HepG2 (cell line): ENCODE measurements around the gene ADAMTS12. TPM values are rescaled to one million over a fixed set of nuclear protein-coding genes. Genes with fewer than 3 reads are reported as not detected.

Source experiments
- ATAC-seq: fragments of 200-7000 bp; cut with Tn5 transposase; 3 replicates; pipeline ENCODE4 v1.9.1; 2020; ENCODE audit warnings: mild to moderate bottlenecking, moderate library complexity
- BruUV-seq: library from RNA; stranded (reverse); fragments of 400-500 nt; replicated peaks from 2 replicates; lab custom pipeline; 2021; lab: Mats Ljungman, UMichigan
- CTCF ChIA-PET: fragments of 300-600 bp; formaldehyde crosslinking; extraction: SDS; loops from one replicate; lab custom pipeline; 2021; ENCODE audit warnings: low total read pairs, inconsistent platforms, low intra/inter-chr PET ratio; lab: Yijun Ruan, JAX
- POLR2A ChIA-PET: fragments of 350-600 bp; sonication (Branson Sonifier 250); formaldehyde crosslinking; loops from one replicate; lab custom pipeline; 2020; ENCODE audit warnings: antibody characterized with exemption, inconsistent platforms; lab: Yijun Ruan, JAX
- DNase-seq: peaks from one replicate; pipeline ENCODE4 v3.0.0-alpha.2; 2015; ENCODE audit warnings: low spot score
- FAIRE-seq: peaks from 3 replicates; lab custom pipeline; 2011; peaks lifted over from hg19 to GRCh38; lab: Jason Lieb, UNC
- H2AFZ ChIP-seq: one replicate; pipeline ENCODE4 v1.6.1; 2011; ENCODE audit warnings: low read length, inconsistent platforms
- H3K27ac ChIP-seq: fragments of 300-600 bp; 3 replicates; pipeline ENCODE4 v1.8.0; 2011; ENCODE audit warnings: mixed run types, mild to moderate bottlenecking, mixed read lengths, low read length, inconsistent platforms; ENCODE audit not compliant: insufficient read depth; ENCODE audit errors: extremely low read length
- H3K27me3 ChIP-seq, 2 experiments: fragments of 200-600 bp in 1 of 2; 2 replicates in 1 of 2; 3 replicates in 1 of 2; pipeline versions ENCODE4 v1.6.0 to v1.8.0; 2011; ENCODE audit warnings: low read length in 2 of 2, mild to moderate bottlenecking in 2 of 2, moderate library complexity in 2 of 2, inconsistent platforms in 1 of 2; ENCODE audit not compliant: insufficient read depth in 2 of 2, control insufficient read depth in 1 of 2
- H3K36me3 ChIP-seq, 2 experiments: fragments of 200-600 bp in 1 of 2; replicated peaks in 1 of 2; 2 replicates in 1 of 2; 3 replicates in 1 of 2; pipeline versions ENCODE4 v1.5.1 to v1.8.0; 2011; ENCODE audit warnings: low read length in 2 of 2, inconsistent platforms in 1 of 2; ENCODE audit not compliant: insufficient read depth in 2 of 2, control insufficient read depth in 1 of 2
- H3K4me1 ChIP-seq: 2 replicates; pipeline ENCODE4 v1.5.1; 2012; ENCODE audit warnings: low read length, inconsistent platforms; ENCODE audit not compliant: insufficient read depth
- H3K4me2 ChIP-seq: 2 replicates; pipeline ENCODE4 v1.6.0; 2011; ENCODE audit warnings: low read depth, low read length, inconsistent platforms
- H3K4me3 ChIP-seq, 3 experiments: fragments of 200-600 bp in 1 of 3; sonication (generic), shearing (Covaris generic) in 1 of 3; replicated peaks in 1 of 3; 2 replicates each; pipeline ENCODE4 v1.5.1; 2011 to 2016; ENCODE audit warnings: low read length in 3 of 3, inconsistent platforms in 2 of 3, low read depth in 2 of 3, mild to moderate bottlenecking in 2 of 3, control low read depth in 1 of 3, mixed read lengths in 1 of 3; ENCODE audit not compliant: insufficient read depth in 1 of 3
- H3K79me2 ChIP-seq: one replicate; pipeline ENCODE4 v1.6.1; 2011; ENCODE audit warnings: low read length, inconsistent platforms; ENCODE audit not compliant: insufficient read depth
- H3K9ac ChIP-seq: 2 replicates; pipeline ENCODE4 v1.6.0; 2011; ENCODE audit warnings: mild to moderate bottlenecking, low read depth, low read length, inconsistent platforms; ENCODE audit not compliant: insufficient read depth
- H3K9me3 ChIP-seq: 2 replicates; pipeline ENCODE4 v1.5.1; 2012; ENCODE audit warnings: mild to moderate bottlenecking, low read length
- H4K20me1 ChIP-seq: 2 replicates; pipeline ENCODE4 v1.6.0; 2011; ENCODE audit warnings: inconsistent platforms, mild to moderate bottlenecking, low read length, moderate library complexity; ENCODE audit not compliant: insufficient read depth
- CSRNP1 ChIP-seq: sonication (generic); formaldehyde crosslinking; IDR thresholded peaks from 2 replicates; pipeline ENCODE4 v1.8.1; 2023; ENCODE audit warnings: mild to moderate bottlenecking, missing genetic modification reagents
- NFKB2 ChIP-seq: sonication (generic); formaldehyde crosslinking; IDR thresholded peaks from 2 replicates; pipeline ENCODE4 v1.4.0; 2020; ENCODE audit warnings: missing genetic modification reagents, borderline replicate concordance
- ZMYM2 ChIP-seq: sonication (generic); formaldehyde crosslinking; IDR thresholded peaks from 2 replicates; pipeline ENCODE4 v1.8.0; 2022; ENCODE audit warnings: mild to moderate bottlenecking, missing genetic modification reagents
- ZNF143 ChIP-seq: sonication (generic); formaldehyde crosslinking; IDR thresholded peaks from 2 replicates; pipeline ENCODE4 v1.4.0; 2020; ENCODE audit warnings: missing genetic modification reagents
- ZNF432 ChIP-seq: sonication (generic); formaldehyde crosslinking; IDR thresholded peaks from 2 replicates; pipeline ENCODE4 v1.5.0; 2020; ENCODE audit warnings: missing genetic modification reagents, mild to moderate bottlenecking, borderline replicate concordance
- ZNF639 ChIP-seq: conservative IDR thresholded peaks from 2 replicates; pipeline ENCODE4 v1.6.1; 2018; ENCODE audit warnings: missing genetic modification reagents
- WGBS: methylation state at CpG from one replicate; pipeline ENCODE4 v1.1.6; 2017; ENCODE audit warnings: low lambda C conversion rate; 5-methylcytosine and 5-hydroxymethylcytosine counted together
- in situ Hi-C: cut with HindIII; loops from 2 replicates; pipeline ENCODE4 v1.10.0; 2017; ENCODE audit warnings: low pct_unique_long_range_greater_than_20kb; ENCODE audit not compliant: extremely low pct_ligation_motif_present
- intact Hi-C: fragments of 100-400 bp; cut with micrococcal nuclease; formaldehyde crosslinking; loops from one replicate; pipeline ENCODE4 v1.10.0; 2022; ENCODE audit not compliant: unreplicated experiment
- polyA plus RNA-seq, 8 experiments: library from polyadenylated mRNA; depleted of rRNA in 3 of 8; stranded (reverse) in 7 of 8; unstranded in 1 of 8; fragments of >200 nt; fragmentation: Illumina TruSeq in 4 of 8; extraction: Trizol in 4 of 8; gene quantifications; 2 replicates each; pipeline versions ENCODE4 v1.2.1 to v1.2.3, GENCODE V29; 2011 to 2016; ENCODE audit warnings: low read depth in 4 of 8, missing spikeins in 1 of 8, mixed read lengths in 1 of 8; ENCODE audit not compliant: insufficient read depth in 1 of 8
- total RNA-seq, 5 experiments: library from RNA; depleted of rRNA; stranded (reverse); fragments of >200 nt; fragmentation: Illumina TruSeq; extraction: Trizol; gene quantifications; 2 replicates each; pipeline ENCODE4 v1.2.3, GENCODE V29; 2016; ENCODE audit warnings: low read depth in 1 of 5
- TF ChIP-seq, protein P1 (sequence below): sonication (generic); formaldehyde crosslinking; IDR thresholded peaks from 2 replicates; pipeline ENCODE4 v1.8.1; 2023; ENCODE audit warnings: mild to moderate bottlenecking, moderate library complexity, missing genetic modification reagents
- TF ChIP-seq, protein P2 (sequence below): sonication (generic); formaldehyde crosslinking; IDR thresholded peaks from 2 replicates; pipeline ENCODE4 v1.4.0; 2020; ENCODE audit warnings: missing genetic modification reagents, mild to moderate bottlenecking, borderline replicate concordance

ADAMTS12 gene
- total and polyA plus RNA-seq, 2 of the 13 experiments (the other 11 are each of a cell fraction or from before 2014, with no cell fraction given), result 0.03 TPM; not detected in 1

GRCh38 chr5:33832404-33833236 lies 59.2 kb downstream of the ADAMTS12 start:
- Histone ChIP-seq H3K27ac (no peak overlapping the region), H3K4me3 (no peak overlapping the region), H3K27me3 (no peaks in the 10 kb centered on the region), H3K4me2 (no peak overlapping the region), H4K20me1 (no peaks in the 10 kb centered on the region), H2AFZ (no peak overlapping the region), H3K79me2 (no peaks in the 10 kb centered on the region), H3K9me3 (no peaks in the 10 kb centered on the region), H3K36me3 (no peaks in the 10 kb centered on the region), H3K9ac (no peak overlapping the region), H3K4me1 (no peaks in the 10 kb centered on the region)
- in situ Hi-C loops, result no loop called here
- DNase-seq, result no peak
- ATAC-seq, result no peak
- BruUV-seq, result no TSS peak
- POLR2A ChIA-PET, result no interaction called here
- TF ChIP-seq ZNF639 (CRISPR knock-in tag) (no peak), NFKB2 (CRISPR knock-in tag) (no peak), ZNF143 (CRISPR knock-in tag) (no peak), ZMYM2 (CRISPR knock-in tag) (no peak), ZNF432 (CRISPR knock-in tag) (no peak), CSRNP1 (CRISPR knock-in tag) (no peak)
- TF ChIP-seq, protein P1, sequence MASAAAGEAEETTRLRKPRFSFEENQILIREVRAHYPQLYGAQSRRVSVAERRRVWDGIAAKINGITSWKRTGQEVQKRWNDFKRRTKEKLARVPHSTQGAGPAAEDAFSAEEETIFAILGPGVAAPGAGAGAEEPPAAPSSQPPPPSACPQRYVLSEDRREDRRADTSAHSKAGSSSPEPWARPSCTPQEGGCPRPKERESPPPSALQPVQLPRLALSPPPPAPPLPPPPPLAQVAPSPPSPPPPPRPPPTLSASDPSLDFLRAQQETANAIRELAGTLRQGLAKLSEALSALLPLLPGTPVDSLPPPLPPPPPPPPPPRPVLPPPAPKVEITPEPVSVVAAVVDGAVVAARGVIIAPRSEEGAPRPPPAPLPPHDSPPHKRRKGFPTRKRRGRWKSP, result no peak
- TF ChIP-seq, protein P2, sequence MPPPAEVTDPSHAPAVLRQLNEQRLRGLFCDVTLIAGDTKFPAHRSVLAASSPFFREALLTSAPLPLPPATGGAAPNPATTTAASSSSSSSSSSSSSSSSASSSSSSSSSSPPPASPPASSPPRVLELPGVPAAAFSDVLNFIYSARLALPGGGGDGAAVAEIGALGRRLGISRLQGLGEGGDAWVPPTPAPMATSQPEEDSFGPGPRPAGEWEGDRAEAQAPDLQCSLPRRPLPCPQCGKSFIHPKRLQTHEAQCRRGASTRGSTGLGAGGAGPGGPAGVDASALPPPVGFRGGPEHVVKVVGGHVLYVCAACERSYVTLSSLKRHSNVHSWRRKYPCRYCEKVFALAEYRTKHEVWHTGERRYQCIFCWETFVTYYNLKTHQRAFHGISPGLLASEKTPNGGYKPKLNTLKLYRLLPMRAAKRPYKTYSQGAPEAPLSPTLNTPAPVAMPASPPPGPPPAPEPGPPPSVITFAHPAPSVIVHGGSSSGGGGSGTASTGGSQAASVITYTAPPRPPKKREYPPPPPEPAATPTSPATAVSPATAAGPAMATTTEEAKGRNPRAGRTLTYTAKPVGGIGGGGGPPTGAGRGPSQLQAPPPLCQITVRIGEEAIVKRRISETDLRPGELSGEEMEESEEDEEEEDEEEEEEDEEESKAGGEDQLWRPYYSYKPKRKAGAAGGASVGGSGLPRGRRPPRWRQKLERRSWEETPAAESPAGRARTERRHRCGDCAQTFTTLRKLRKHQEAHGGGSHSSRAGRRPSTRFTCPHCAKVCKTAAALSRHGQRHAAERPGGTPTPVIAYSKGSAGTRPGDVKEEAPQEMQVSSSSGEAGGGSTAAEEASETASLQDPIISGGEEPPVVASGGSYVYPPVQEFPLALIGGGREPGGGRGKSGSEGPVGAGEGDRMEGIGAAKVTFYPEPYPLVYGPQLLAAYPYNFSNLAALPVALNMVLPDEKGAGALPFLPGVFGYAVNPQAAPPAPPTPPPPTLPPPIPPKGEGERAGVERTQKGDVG (CRISPR knock-in tag), result no peak
- WGBS, result 20% methylated on average over 7 of the region's 7 CpGs
- CTCF ChIA-PET, result no interaction called here
- intact Hi-C loops, result no loop called here
- no peak for FAIRE-seq
